GM12892 (cell line): ENCODE measurements around the gene CHAC2.
"Not testable (repeated sequence)": the region's sequence is repeated elsewhere in the genome, so short reads cannot be mapped to it uniquely, and the experiment has no call there.

Experiments used
- POLR2A ChIP-seq: IDR thresholded peaks from 2 replicates; pipeline ENCODE4 v1.6.1; 2011; ENCODE audit warnings: low read depth, low read length, control low read depth
- POLR2AphosphoS5 ChIP-seq: IDR thresholded peaks from 2 replicates; pipeline ENCODE4 v1.6.1; 2011; ENCODE audit warnings: low read depth, low read length, control low read depth
- TAF1 ChIP-seq: IDR thresholded peaks from 2 replicates; pipeline ENCODE4 v1.6.1; 2011; ENCODE audit warnings: low read depth, mild to moderate bottlenecking, control low read depth, low read length, borderline replicate concordance

DNA sequence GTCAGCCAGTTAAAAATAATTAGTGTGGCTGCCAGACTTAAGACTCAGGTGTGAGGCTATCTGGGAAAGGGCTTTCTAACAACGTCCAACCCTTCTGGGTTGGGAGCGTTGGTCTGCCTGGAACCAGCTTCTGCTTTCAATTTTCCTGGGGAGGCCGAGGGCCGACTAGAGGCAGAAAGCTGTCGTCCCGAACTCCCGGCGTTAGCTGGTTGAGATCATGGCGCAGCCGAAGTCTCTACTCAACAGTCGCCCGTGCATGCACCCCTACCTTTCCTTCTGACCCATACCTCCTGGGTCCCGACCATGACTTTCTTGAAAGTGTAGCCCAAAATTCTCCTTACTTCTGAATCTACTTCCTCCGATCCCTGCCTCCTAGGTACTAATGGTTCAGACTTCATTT lies 10.4 kb upstream of the CHAC2 start:
- not testable (repeated sequence) for TF ChIP-seq POLR2AphosphoS5, POLR2A, TAF1
